Coronary artery (tissue), 2 donors: ENCODE results near the gene REXO5.
"Not testable (repeated sequence)": the region's sequence is repeated elsewhere in the genome, so short reads cannot be mapped to it uniquely, and the experiment has no call there.

Experiments
- DNase-seq: peaks from one replicate; pipeline ENCODE4 v3.0.0-alpha.2; 2017; ENCODE audit warnings: low spot score
- H3K27ac ChIP-seq, 2 donors: fragments of 200-600 bp; sonication (generic); one replicate each; pipeline ENCODE4 v1.5.1; 2016 to 2019
- H3K4me3 ChIP-seq: fragments of 200-600 bp; sonication (generic); 2 replicates; pipeline ENCODE4 v1.5.1; 2016; ENCODE audit warnings: mild to moderate bottlenecking, moderate library complexity
- CTCF ChIP-seq: fragments of 200-600 bp; sonication (generic); IDR thresholded peaks from one replicate; pipeline ENCODE4 v1.5.1; 2019; ENCODE audit warnings: antibody characterized with exemption

The REXO5 gene

GRCh38 chr16:20806168-20807050, at the start of gene REXO5, which contains the start of gene ERI2:
Gene REXO5, plus strand, starts transcription at chr16:20806527. Its CDS starts 427 bp downstream, at chr16:20806954.
Gene ERI2, minus strand, starts transcription at chr16:20806472. Its CDS starts 42 bp downstream, at chr16:20806430.
- peak within 1 kb of the TSS; percentile 80 for H3K4me3 ChIP-seq
- TF ChIP-seq CTCF = peak; percentile 4

GRCh38 chr16:20760346-20760745, 46.0 kb upstream of the REXO5 start:
- DNase-seq = no peak
- Histone ChIP-seq H3K4me3 (no peak overlapping the region), H3K27ac (no peak overlapping the region)
- TF ChIP-seq CTCF = no peak

More at GRCh38 chr16:20806168-20807050, at the start of gene REXO5, which contains the start of gene ERI2:
- DNase-seq = peak; percentile 94
- peak within 1 kb of the TSS; percentile 88 to 93 for H3K27ac ChIP-seq

GRCh38 chr16:20761175-20761574, 45.2 kb upstream of the REXO5 start:
- DNase-seq = no peak
- no peak for TF ChIP-seq CTCF
- Histone ChIP-seq H3K4me3 (no peak overlapping the region), H3K27ac (no peak overlapping the region)

- no peak for TF ChIP-seq CTCF
- DNase-seq = no peak
- Histone ChIP-seq H3K4me3 (no peak overlapping the region), H3K27ac (no peak overlapping the region)
Measured at GRCh38 chr16:20762404-20763123, 43.8 kb upstream of the REXO5 start.

- no peak for TF ChIP-seq CTCF
- Histone ChIP-seq H3K4me3 (peak within 1 kb of the TSS; percentile 49), H3K27ac (peak within 1 kb of the TSS; percentile 33 to 52)
- DNase-seq = no peak
Measured at GRCh38 chr16:20763461-20764232, 42.7 kb upstream of the REXO5 start, which contains the start of gene ACSM3. Gene ACSM3, plus strand, starts transcription at chr16:20764014. Its CDS starts 6,021 bp downstream, at chr16:20770035.

GRCh38 chr16:20764448-20764847, 41.9 kb upstream of the REXO5 start:
- not testable (repeated sequence) for DNase-seq, H3K27ac ChIP-seq

GRCh38 chr16:20765732-20766131, 40.6 kb upstream of the REXO5 start:
- TF ChIP-seq CTCF = no peak
- Histone ChIP-seq H3K4me3 (no peak overlapping the region), H3K27ac (no peak overlapping the region)
- no peak for DNase-seq

More at GRCh38 chr16:20764448-20764847, 41.9 kb upstream of the REXO5 start:
- H3K4me3 ChIP-seq = not testable (repeated sequence)
